WTC11 (cell line): ENCODE data around the gene BCAS1.

Experiments used
- ATF3 ChIP-seq: sonication (generic); formaldehyde crosslinking; conservative IDR thresholded peaks from 2 replicates; pipeline ENCODE4 v1.8.1; 2022; ENCODE audit warnings: mild to moderate bottlenecking, missing genetic modification reagents
- CTCF ChIP-seq: fragments of 200-600 bp; IDR thresholded peaks from 2 replicates; pipeline ENCODE4 v1.8.0; 2022; ENCODE audit warnings: antibody characterized with exemption
- MAX ChIP-seq: sonication (generic); formaldehyde crosslinking; IDR thresholded peaks from 2 replicates; pipeline ENCODE4 v1.8.0; 2022; ENCODE audit warnings: mild to moderate bottlenecking, missing genetic modification reagents
- NR3C1 ChIP-seq: sonication (generic); formaldehyde crosslinking; conservative IDR thresholded peaks from 2 replicates; pipeline ENCODE4 v1.8.1; 2023; ENCODE audit warnings: low read depth, mild to moderate bottlenecking, missing genetic modification reagents

GRCh38 chr20:54114109-54114508 lies 43.7 kb upstream of the BCAS1 start:
- TF ChIP-seq CTCF (no peak), MAX (no peak), NR3C1 (CRISPR knock-in tag) (no peak), ATF3 (CRISPR knock-in tag) (no peak)
